Choroid plexus epithelial cell (primary cell): ENCODE measurements around the gene CYP4F11.
A peak's percentile ranks its signal among the peaks of the same experiment; 100 is the strongest.

Experiments
- DNase-seq: peaks from one replicate; pipeline ENCODE4 v3.0.0-alpha.2; 2010; ENCODE audit warnings: low read depth
- H3K4me3 ChIP-seq: 2 replicates; pipeline ENCODE4 v1.5.1; 2011; ENCODE audit warnings: low read depth, mild to moderate bottlenecking, control low read depth, low read length, moderate library complexity
- TF ChIP-seq, protein P1 (sequence below): conservative IDR thresholded peaks from 2 replicates; pipeline ENCODE4 v1.5.1; 2011; ENCODE audit warnings: low read depth, mild to moderate bottlenecking, control low read depth, inconsistent platforms, low read length, moderate library complexity

The CYP4F11 gene

DNA sequence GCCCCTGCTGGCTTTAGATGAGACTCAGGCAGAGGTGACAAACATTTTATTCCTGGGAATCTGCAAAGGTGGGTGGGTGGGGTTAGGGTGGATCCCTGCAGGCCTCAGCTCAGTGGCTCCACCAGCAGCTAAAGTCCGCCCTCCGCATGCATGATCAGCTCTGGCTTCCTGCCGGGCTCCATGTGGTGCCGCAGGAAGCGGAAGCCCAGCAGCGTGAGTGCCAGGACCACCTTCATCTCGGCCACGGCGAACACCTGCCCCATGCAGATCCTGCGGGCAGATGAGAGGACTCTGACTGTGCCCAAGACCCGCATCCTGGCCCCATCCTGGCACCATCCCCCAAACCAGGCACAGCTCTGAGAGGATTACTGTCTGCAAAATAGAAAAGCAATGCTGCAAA is 62.8 kb downstream of the CYP4F11 start:
- DNase-seq = no peak
- no peak overlapping the region for H3K4me3 ChIP-seq
- TF ChIP-seq, protein P1, sequence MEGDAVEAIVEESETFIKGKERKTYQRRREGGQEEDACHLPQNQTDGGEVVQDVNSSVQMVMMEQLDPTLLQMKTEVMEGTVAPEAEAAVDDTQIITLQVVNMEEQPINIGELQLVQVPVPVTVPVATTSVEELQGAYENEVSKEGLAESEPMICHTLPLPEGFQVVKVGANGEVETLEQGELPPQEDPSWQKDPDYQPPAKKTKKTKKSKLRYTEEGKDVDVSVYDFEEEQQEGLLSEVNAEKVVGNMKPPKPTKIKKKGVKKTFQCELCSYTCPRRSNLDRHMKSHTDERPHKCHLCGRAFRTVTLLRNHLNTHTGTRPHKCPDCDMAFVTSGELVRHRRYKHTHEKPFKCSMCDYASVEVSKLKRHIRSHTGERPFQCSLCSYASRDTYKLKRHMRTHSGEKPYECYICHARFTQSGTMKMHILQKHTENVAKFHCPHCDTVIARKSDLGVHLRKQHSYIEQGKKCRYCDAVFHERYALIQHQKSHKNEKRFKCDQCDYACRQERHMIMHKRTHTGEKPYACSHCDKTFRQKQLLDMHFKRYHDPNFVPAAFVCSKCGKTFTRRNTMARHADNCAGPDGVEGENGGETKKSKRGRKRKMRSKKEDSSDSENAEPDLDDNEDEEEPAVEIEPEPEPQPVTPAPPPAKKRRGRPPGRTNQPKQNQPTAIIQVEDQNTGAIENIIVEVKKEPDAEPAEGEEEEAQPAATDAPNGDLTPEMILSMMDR = no peak

DNA sequence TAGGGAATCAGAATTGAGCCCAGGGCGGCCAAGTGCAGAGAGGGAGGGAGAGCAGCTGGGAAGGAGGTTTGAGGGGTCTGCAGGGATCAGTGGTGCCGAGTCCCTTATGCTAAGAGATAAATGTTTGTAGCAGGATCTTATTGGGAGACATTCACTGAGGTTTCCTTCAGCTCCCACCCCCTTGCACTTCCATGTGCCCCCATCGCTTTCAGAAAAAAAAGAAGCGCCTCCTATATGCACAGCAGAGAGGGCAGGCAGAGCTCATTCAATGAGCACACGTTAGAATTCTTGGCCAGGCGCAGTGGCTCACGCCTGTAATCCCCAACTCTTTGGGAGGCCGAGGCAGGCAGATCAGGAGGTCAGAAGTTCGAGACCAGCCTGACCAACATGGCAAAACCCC is 64.5 kb downstream of the CYP4F11 start:
- H3K4me3 ChIP-seq = no peak overlapping the region
- no peak for DNase-seq
- TF ChIP-seq, protein P1 = no peak

DNA sequence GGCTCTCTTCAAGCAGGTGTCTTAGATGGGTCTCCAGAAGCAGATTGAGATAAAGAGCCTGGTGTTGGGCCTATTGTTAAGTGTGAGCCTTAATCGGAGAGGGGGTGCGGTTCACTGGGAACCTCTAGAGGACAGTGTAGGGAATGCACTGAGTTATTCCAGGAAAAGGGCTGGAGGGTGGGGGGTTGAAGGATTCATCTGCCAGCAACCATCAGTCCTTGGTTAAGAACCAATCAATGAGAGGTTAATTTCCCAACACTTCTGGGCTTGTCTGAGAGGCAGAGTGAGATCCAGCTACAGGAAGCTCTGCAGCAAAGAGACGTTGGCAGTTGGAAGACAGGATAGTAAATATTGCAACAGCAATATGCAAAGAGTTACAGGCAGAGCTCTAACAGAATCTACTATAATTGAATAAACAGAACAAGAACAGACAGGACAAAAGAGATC is 65.2 kb downstream of the CYP4F11 start:
- peak; percentile 20 for DNase-seq
- H3K4me3 ChIP-seq = no peak overlapping the region
- TF ChIP-seq, protein P1 = peak; percentile 48

DNA sequence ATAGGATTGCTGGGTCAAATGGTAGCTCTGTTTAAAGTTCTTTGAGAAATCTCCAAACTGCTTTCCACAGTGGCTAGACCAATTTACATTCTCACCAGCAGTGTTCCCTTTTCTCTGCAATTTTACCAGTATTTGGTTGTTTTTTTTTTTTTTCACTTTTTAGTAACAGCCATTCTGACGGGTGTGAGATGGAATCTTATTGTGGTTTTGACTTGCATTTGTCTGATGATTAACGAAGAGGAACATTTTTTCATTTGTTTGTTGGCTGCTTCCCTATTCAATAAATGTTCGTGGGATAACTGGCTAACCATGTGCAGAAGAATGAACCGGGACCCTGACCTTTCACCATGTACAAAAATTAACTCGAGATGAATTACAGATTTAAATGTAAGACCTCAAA is 67.7 kb downstream of the CYP4F11 start:
- H3K4me3 ChIP-seq = no peak overlapping the region
- DNase-seq = no peak
- TF ChIP-seq, protein P1 = no peak

DNA sequence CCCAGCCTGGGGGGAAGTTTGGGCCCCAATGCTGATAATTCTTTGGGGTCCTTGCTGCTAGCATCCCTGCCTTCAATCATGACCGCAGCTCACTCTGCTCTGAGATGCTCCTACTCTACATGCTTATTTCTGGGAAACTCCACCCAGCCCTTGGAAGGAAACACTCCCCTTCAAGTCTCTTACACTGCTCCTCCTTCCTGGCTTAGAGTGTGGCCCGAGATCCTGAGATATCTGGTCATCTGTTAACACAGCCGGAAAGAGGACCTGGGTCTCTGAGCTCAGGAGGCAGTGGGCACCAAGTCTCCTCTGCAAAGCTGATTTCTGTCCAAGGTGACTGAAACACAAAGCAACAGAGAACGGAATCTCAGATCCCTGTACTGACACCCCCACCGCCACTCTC is 69.5 kb downstream of the CYP4F11 start:
- no peak for DNase-seq
- TF ChIP-seq, protein P1 = no peak
- H3K4me3 ChIP-seq = no peak overlapping the region

DNA sequence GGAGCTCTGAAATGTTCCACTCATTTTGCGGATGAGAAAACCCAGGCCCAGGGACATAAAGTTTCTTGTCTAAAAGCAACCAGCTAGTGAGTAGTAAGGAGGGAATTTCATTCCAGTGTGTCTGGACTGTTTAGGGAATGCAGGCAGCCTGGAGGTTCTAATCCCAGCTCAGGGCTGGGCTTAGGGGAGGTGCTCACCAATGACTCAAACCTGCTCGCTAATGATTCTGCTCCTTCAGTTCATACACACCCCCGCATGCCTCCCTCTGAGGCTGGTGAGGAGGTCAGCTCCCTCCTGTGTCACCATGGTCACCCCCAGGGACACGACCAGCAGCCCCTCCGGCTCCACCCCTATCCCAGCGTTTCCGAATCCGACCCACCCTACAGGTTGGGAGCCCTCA is 71.1 kb downstream of the CYP4F11 start:
- DNase-seq = no peak
- TF ChIP-seq, protein P1 = no peak
- H3K4me3 ChIP-seq = no peak overlapping the region

DNA sequence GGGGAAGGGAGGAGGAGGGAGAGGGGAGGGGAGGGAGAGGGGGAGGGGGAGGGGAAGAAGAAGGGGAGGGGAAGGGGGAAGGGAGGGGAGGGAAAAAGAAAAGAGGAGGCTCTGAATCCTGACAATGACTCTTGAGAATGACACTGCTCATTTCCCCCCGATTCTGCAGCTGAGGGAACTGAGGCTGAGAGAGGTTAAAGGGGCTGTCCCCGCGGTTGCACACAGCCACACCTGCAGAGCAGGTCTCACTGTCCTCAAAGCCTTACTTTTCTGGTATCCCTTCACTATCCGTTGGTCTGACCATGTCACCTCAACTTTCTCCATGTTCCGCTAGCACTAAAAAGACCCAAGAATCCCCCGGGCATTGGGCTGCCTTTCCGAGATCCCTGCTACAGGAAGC is 71.9 kb downstream of the CYP4F11 start:
- TF ChIP-seq, protein P1 = no peak
- H3K4me3 ChIP-seq = no peak overlapping the region

More for the DNA sequence above, 71.9 kb downstream of the CYP4F11 start:
- DNase-seq = no peak
